ENCODE results near the gene FKBP2.

Gene FKBP2

DNA sequence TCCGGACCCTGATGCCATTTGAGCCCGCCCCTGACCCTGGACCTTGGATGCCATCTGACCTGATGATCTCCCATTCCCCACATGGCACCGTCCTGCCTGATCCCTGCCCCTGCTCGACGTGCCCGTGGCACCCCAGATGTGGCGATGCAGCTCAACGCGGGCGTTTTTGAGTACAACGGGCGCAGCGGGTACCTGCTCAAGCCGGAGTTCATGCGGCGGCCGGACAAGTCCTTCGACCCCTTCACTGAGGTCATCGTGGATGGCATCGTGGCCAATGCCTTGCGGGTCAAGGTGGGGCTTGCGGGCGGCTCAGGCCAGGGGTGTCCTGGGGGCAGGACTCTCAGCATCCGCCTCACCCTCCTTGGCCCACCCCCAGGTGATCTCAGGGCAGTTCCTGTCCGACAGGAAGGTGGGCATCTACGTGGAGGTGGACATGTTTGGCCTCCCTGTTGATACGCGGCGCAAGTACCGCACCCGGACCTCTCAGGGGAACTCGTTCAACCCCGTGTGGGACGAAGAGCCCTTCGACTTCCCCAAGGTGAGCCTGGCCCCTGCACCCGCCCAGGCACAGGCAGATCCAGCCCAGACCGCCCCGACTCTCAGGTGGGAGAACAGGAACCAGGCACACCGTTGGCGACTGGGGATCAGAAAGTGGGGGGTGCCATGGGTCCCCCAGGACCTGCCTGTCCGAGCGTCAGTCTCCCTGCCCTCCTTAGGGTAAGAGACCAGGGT lies 21.5 kb downstream of the FKBP2 start:
- Histone ChIP-seq H3K9me3 (ENCODE audit: control insufficient read depth in 1 of 2, low read length in 2 of 2) (no peaks in the 10 kb centered on the region), H3K4me1 (ENCODE audit: control insufficient read depth in 1 of 2, insufficient read depth in 2 of 2, low read length in 2 of 2) (no peaks in the 10 kb centered on the region), H3K36me3 (ENCODE audit: control insufficient read depth in 1 of 2, insufficient read depth in 2 of 2, low read length in 2 of 2) (peaks cover 39 to 65% of the 10 kb centered on the region in 2 donors), H3K27ac (ENCODE audit: low read length) (no peak overlapping the region), H3K4me3 (ENCODE audit: low read depth in 1 of 2, low read length in 2 of 2) (no peak overlapping the region), H3K27me3 (ENCODE audit: low read depth, low read length) (no peaks in the 10 kb centered on the region)

DNA sequence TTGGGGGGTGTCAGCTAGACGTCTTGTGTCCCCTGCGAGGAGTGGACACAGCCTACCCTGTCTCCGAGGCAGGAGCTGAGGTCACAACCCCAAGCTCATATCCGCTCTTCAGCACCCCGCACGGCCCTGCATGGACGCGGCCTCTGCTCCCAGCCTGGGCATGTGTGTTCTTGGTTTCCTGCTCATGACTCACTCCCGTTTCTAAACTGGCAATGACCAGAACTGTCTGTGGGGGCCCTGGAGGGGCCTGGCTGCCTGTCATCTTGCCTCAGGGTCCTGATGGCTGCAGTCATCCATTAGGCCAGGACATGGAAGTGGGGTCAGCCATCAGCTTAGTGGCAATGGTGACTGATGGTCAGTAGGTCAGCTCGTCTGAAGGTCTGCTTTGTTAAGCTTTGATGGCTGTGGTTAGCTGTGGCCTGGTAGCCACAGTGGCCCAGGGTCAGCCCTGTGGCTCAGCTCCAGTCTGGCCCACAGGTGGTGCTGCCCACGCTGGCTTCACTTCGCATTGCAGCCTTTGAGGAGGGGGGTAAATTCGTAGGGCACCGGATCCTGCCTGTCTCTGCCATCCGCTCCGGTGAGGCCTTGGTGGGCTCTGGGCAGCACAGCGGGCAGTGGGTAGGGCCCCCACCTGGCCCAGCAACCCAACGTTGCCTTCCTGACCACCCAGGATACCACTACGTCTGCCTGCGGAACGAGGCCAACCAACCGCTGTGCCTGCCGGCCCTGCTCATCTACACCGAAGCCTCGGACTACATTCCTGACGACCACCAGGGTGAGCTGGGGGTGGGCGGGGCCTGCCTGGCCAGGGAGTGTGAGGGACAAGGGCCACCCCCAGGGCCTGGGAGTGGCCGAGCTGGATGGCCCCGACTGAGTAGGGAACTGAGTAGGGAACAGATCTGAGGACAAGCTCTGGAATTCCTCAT lies 22.4 kb downstream of the FKBP2 start:
- Histone ChIP-seq H3K27ac (ENCODE audit: low read length) (no peak overlapping the region), H3K9me3 (ENCODE audit: control insufficient read depth in 1 of 2, low read length in 2 of 2) (no peaks in the 10 kb centered on the region), H3K36me3 (ENCODE audit: control insufficient read depth in 1 of 2, insufficient read depth in 2 of 2, low read length in 2 of 2) (peaks cover 39 to 62% of the 10 kb centered on the region in 2 donors), H3K4me3 (ENCODE audit: low read depth in 1 of 2, low read length in 2 of 2) (no peak overlapping the region), H3K27me3 (ENCODE audit: low read depth, low read length) (no peaks in the 10 kb centered on the region), H3K4me1 (ENCODE audit: control insufficient read depth in 1 of 2, insufficient read depth in 2 of 2, low read length in 2 of 2) (peaks cover 3 to 7% of the 10 kb centered on the region in 2 donors)

DNA sequence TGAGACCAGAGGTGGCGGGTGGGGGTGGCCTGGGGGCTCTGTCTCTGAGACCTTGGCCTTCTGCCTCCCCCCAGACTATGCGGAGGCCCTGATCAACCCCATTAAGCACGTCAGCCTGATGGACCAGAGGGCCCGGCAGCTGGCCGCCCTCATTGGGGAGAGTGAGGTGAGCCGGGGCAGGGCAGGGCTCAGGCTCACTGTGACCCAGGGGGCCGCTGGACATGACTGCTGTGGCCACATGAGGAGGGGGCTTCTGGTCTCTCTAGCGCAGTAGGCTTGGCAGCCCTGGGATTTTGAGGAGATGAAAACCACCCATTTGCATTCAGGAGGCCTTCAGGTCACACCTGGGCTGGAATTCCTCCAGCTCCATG lies 23.0 kb downstream of the FKBP2 start:
- Histone ChIP-seq H3K36me3 (ENCODE audit: control insufficient read depth in 1 of 2, insufficient read depth in 2 of 2, low read length in 2 of 2) (peaks cover 34 to 56% of the 10 kb centered on the region in 2 donors), H3K27ac (ENCODE audit: low read length) (no peak overlapping the region), H3K27me3 (ENCODE audit: low read depth, low read length) (no peaks in the 10 kb centered on the region), H3K9me3 (ENCODE audit: control insufficient read depth in 1 of 2, low read length in 2 of 2) (no peaks in the 10 kb centered on the region), H3K4me1 (ENCODE audit: control insufficient read depth in 1 of 2, insufficient read depth in 2 of 2, low read length in 2 of 2) (peaks cover 9 to 13% of the 10 kb centered on the region in 2 donors), H3K4me3 (ENCODE audit: low read depth in 1 of 2, low read length in 2 of 2) (no peak overlapping the region)

DNA sequence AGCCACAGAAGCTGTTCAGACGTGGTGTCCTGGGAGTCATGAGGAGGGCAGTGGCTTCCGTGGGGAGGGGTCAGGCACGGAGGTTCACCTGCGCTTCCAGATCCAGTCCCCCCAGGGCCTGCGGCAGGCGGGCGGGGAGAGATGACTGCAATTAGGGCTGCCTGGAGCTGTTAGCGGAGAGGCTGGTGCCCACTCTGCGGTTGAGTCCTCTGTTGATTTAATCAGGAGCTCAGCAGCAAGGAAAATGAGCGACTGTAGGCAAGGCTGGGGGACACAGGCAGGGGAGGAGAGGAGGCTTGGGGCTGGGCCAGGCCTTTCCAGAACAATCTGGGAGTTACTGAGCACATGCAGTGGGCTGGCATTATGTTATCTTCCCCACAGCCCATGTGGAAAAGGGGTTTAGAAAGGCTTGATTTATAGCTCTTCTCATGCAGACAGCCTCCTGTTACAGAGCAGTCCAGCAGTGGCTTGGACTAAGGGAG lies 23.5 kb downstream of the FKBP2 start:
- Histone ChIP-seq H3K27me3 (ENCODE audit: low read depth, low read length) (no peaks in the 10 kb centered on the region), H3K9me3 (ENCODE audit: control insufficient read depth in 1 of 2, low read length in 2 of 2) (no peaks in the 10 kb centered on the region), H3K4me1 (ENCODE audit: control insufficient read depth in 1 of 2, insufficient read depth in 2 of 2, low read length in 2 of 2) (peaks cover 13 to 14% of the 10 kb centered on the region in 2 donors), H3K4me3 (ENCODE audit: low read depth in 1 of 2, low read length in 2 of 2) (no peak overlapping the region), H3K36me3 (ENCODE audit: control insufficient read depth in 1 of 2, insufficient read depth in 2 of 2, low read length in 2 of 2) (peaks cover 32 to 51% of the 10 kb centered on the region in 2 donors), H3K27ac (ENCODE audit: low read length) (no peak overlapping the region)

DNA sequence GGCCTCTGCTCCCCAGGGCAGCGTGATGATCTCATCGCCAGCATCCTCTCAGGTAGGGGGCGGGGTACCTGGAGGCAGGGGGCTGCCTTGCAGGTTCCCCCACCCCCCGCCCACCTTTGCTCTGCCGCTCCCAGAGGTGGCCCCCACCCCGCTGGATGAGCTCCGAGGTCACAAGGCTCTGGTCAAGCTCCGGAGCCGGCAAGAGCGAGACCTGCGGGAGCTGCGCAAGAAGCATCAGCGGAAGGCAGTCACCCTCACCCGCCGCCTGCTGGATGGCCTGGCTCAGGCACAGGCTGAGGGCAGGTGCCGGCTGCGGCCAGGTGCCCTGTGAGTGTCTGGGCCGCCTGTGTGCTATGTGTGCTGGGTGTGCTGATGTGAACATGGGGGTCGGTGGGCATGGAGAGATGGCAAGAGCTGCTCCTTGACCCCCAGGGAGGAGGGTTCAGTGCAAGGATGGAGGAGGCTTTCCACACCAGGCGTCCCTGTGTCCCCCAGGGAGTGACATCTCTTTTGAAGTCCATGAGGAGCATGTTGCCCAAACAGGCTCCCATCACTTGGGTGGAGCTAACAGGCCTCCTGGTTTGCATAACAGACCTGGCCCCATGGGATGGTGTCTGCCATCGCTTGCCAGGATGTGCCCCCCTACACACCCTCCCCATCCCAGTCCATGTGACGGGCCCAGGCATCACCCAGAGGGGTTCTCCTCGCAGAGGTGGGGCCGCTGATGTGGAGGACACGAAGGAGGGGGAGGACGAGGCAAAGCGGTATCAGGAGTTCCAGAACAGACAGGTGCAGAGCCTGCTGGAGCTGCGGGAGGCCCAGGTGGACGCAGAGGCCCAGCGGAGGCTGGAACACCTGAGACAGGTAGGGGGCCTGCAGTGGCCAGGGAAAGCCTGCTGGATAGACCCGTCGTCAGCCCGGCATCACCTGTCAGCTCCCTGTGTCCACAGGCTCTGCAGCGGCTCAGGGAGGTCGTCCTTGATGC lies 24.6 kb downstream of the FKBP2 start:
- no peaks in the 10 kb centered on the region for H3K27me3 ChIP-seq (ENCODE audit: low read depth, low read length)
- no peaks in the 10 kb centered on the region for H3K9me3 ChIP-seq (ENCODE audit: control insufficient read depth in 1 of 2, low read length in 2 of 2)
- peaks cover 13 to 14% of the 10 kb centered on the region in 2 donors for H3K4me1 ChIP-seq (ENCODE audit: control insufficient read depth in 1 of 2, insufficient read depth in 2 of 2, low read length in 2 of 2)
- H3K27ac ChIP-seq (ENCODE audit: low read length) = no peak overlapping the region
- no peak overlapping the region for H3K4me3 ChIP-seq (ENCODE audit: low read depth in 1 of 2, low read length in 2 of 2)
- peaks cover 27 to 42% of the 10 kb centered on the region in 2 donors for H3K36me3 ChIP-seq (ENCODE audit: control insufficient read depth in 1 of 2, insufficient read depth in 2 of 2, low read length in 2 of 2)

GRCh38 chr11:64266339-64266738 lies 25.4 kb downstream of the FKBP2 start:
- Histone ChIP-seq H3K4me1 (ENCODE audit: control insufficient read depth in 1 of 2, insufficient read depth in 2 of 2, low read length in 2 of 2) (peaks cover 13 to 14% of the 10 kb centered on the region in 2 donors), H3K27ac (ENCODE audit: low read length) (no peak overlapping the region), H3K4me3 (ENCODE audit: low read depth in 1 of 2, low read length in 2 of 2) (no peak overlapping the region), H3K36me3 (ENCODE audit: control insufficient read depth in 1 of 2, insufficient read depth in 2 of 2, low read length in 2 of 2) (peaks cover 27 to 38% of the 10 kb centered on the region in 2 donors), H3K9me3 (ENCODE audit: control insufficient read depth in 1 of 2, low read length in 2 of 2) (no peaks in the 10 kb centered on the region), H3K27me3 (ENCODE audit: low read depth, low read length) (no peaks in the 10 kb centered on the region)

DNA sequence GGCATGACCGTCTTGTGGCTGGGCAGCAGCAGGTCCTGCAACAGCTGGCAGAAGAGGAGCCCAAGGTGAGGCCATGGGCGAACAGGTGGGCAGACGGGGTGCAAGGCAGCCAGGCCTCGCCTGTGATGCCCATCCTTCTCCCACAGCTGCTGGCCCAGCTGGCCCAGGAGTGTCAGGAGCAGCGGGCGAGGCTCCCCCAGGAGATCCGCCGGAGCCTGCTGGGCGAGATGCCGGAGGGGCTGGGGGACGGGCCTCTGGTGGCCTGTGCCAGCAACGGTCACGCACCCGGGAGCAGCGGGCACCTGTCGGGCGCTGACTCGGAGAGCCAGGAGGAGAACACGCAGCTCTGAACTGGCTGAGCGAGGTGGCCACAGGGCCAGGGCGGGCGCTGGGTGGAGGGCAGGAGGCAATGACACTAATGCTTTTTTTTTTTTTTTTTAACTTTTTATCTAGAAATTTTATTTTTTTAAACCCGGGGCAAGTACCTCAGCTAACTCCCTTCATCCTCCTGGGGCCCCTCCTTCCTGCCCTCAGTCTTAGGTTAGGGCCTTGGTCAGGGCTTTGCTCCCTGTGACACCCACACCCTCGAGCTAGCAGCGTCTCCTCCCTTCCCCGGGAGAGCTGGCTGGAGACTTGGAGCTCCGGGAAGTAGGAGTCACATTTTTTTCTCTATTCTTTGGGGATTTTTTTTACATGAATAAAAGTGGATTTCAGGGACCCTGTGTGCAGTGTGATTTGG lies 26.5 kb downstream of the FKBP2 start:
- Histone ChIP-seq H3K36me3 (ENCODE audit: control insufficient read depth in 1 of 2, insufficient read depth in 2 of 2, low read length in 2 of 2) (peaks cover 27% of the 10 kb centered on the region in 2 donors), H3K27ac (ENCODE audit: low read length) (peak overlapping the region; percentile 83), H3K4me1 (ENCODE audit: control insufficient read depth in 1 of 2, insufficient read depth in 2 of 2, low read length in 2 of 2) (peaks cover 14 to 20% of the 10 kb centered on the region in 2 donors), H3K27me3 (ENCODE audit: low read depth, low read length) (no peaks in the 10 kb centered on the region), H3K9me3 (ENCODE audit: control insufficient read depth in 1 of 2, low read length in 2 of 2) (no peaks in the 10 kb centered on the region), H3K4me3 (ENCODE audit: low read depth in 1 of 2, low read length in 2 of 2) (no peak overlapping the region)

- Histone ChIP-seq H3K9me3 (ENCODE audit: control insufficient read depth in 1 of 2, low read length in 2 of 2) (no peaks in the 10 kb centered on the region), H3K4me1 (ENCODE audit: control insufficient read depth in 1 of 2, insufficient read depth in 2 of 2, low read length in 2 of 2) (peaks cover 14 to 22% of the 10 kb centered on the region in 2 donors), H3K4me3 (ENCODE audit: low read depth in 1 of 2, low read length in 2 of 2) (peak overlapping the region; percentile 60 to 71), H3K27ac (ENCODE audit: low read length) (peak overlapping the region; percentile 83), H3K36me3 (ENCODE audit: control insufficient read depth in 1 of 2, insufficient read depth in 2 of 2, low read length in 2 of 2) (peaks cover 19 to 24% of the 10 kb centered on the region in 2 donors), H3K27me3 (ENCODE audit: low read depth, low read length) (no peaks in the 10 kb centered on the region)
Observed at GRCh38 chr11:64268025-64268892, 27.4 kb downstream of the FKBP2 start.

GRCh38 chr11:64268893-64269539 lies 28.1 kb downstream of the FKBP2 start:
- H3K36me3 ChIP-seq (ENCODE audit: control insufficient read depth in 1 of 2, insufficient read depth in 2 of 2, low read length in 2 of 2) = peaks cover 13 to 16% of the 10 kb centered on the region in 2 donors
- H3K27ac ChIP-seq (ENCODE audit: low read length) = peak overlapping the region; percentile 83
- peaks cover 14 to 22% of the 10 kb centered on the region in 2 donors for H3K4me1 ChIP-seq (ENCODE audit: control insufficient read depth in 1 of 2, insufficient read depth in 2 of 2, low read length in 2 of 2)

More at GRCh38 chr11:64268893-64269539, 28.1 kb downstream of the FKBP2 start:
- H3K27me3 ChIP-seq (ENCODE audit: low read depth, low read length) = no peaks in the 10 kb centered on the region
- no peaks in the 10 kb centered on the region for H3K9me3 ChIP-seq (ENCODE audit: control insufficient read depth in 1 of 2, low read length in 2 of 2)
- H3K4me3 ChIP-seq (ENCODE audit: low read depth in 1 of 2, low read length in 2 of 2) = peak overlapping the region; percentile 60 to 71
